DND-41 (cell line): ENCODE measurements around the gene VSNL1.

Experiments used
- ATAC-seq: fragments of 200-7000 bp; cut with Tn5 transposase; 3 replicates; pipeline ENCODE4 v1.9.1; 2021; ENCODE audit warnings: low read depth; ENCODE audit not compliant: insufficient read depth
- DNase-seq: peaks from one replicate; pipeline ENCODE4 v3.0.0-alpha.2; 2020
- H2AFZ ChIP-seq: 2 replicates; pipeline ENCODE4 v1.6.0; 2012; ENCODE audit warnings: low read depth, low read length
- H3K27ac ChIP-seq: 2 replicates; pipeline ENCODE4 v1.5.1; 2012; ENCODE audit warnings: low read length, inconsistent platforms
- H3K27me3 ChIP-seq: fragments of 200-600 bp; sonication (generic); 2 replicates; pipeline ENCODE4 v1.6.0; 2012; ENCODE audit warnings: low read length, mild to moderate bottlenecking, inconsistent platforms; ENCODE audit not compliant: insufficient read depth, poor library complexity
- H3K36me3 ChIP-seq: 2 replicates; pipeline ENCODE4 v1.5.1; 2012; ENCODE audit warnings: low read length, inconsistent platforms; ENCODE audit not compliant: insufficient read depth
- H3K4me1 ChIP-seq: 2 replicates; pipeline ENCODE4 v1.5.1; 2012; ENCODE audit warnings: mild to moderate bottlenecking, low read length; ENCODE audit not compliant: insufficient read depth
- H3K4me2 ChIP-seq: 2 replicates; pipeline ENCODE4 v1.6.0; 2012; ENCODE audit warnings: mild to moderate bottlenecking, moderate library complexity, low read length, inconsistent platforms; ENCODE audit not compliant: insufficient read depth
- H3K4me3 ChIP-seq, 2 experiments: fragments of 200-600 bp in 1 of 2; shearing (Covaris generic) in 1 of 2; 2 replicates each; pipeline ENCODE4 v1.5.1; 2012 to 2016; ENCODE audit warnings: inconsistent platforms in 2 of 2, low read length in 2 of 2, mild to moderate bottlenecking in 2 of 2, low read depth in 1 of 2, moderate library complexity in 1 of 2
- H3K79me2 ChIP-seq: 2 replicates; pipeline ENCODE4 v1.6.0; 2012; ENCODE audit warnings: low read length, inconsistent platforms; ENCODE audit not compliant: insufficient read depth
- H3K9ac ChIP-seq: 2 replicates; pipeline ENCODE4 v1.6.0; 2012; ENCODE audit warnings: low read depth, mild to moderate bottlenecking, inconsistent platforms, low read length, moderate library complexity
- H3K9me3 ChIP-seq: 2 replicates; pipeline ENCODE4 v1.5.1; 2012; ENCODE audit warnings: low read length, moderate library complexity, mild to moderate bottlenecking, inconsistent platforms; ENCODE audit not compliant: insufficient read depth, severe bottlenecking
- H4K20me1 ChIP-seq: 2 replicates; pipeline ENCODE4 v1.6.0; 2012; ENCODE audit warnings: low read length; ENCODE audit not compliant: insufficient read depth
- CTCF ChIP-seq: IDR thresholded peaks from 2 replicates; pipeline ENCODE4 v1.5.1; 2012; ENCODE audit warnings: borderline replicate concordance, low read length, moderate library complexity, mild to moderate bottlenecking; ENCODE audit not compliant: poor library complexity, severe bottlenecking; ENCODE audit errors: extremely low read depth
- EZH2 ChIP-seq: IDR thresholded peaks from 3 replicates; pipeline ENCODE4 v1.6.1; 2012; ENCODE audit warnings: borderline replicate concordance, low read depth, mild to moderate bottlenecking, moderate library complexity, low read length, inconsistent platforms; ENCODE audit not compliant: severe bottlenecking

The VSNL1 gene

GRCh38 chr2:17672583-17673317 lies 132.3 kb downstream of the VSNL1 start:
- Histone ChIP-seq H2AFZ (no peak overlapping the region), H3K9me3 (no peaks in the 10 kb centered on the region), H3K36me3 (peaks cover 50% of the 10 kb centered on the region), H3K4me1 (no peaks in the 10 kb centered on the region), H4K20me1 (no peaks in the 10 kb centered on the region), H3K27me3 (no peaks in the 10 kb centered on the region), H3K27ac (no peak overlapping the region), H3K4me2 (no peak overlapping the region), H3K79me2 (no peaks in the 10 kb centered on the region), H3K9ac (no peak overlapping the region), H3K4me3 (no peak overlapping the region)
- TF ChIP-seq EZH2 (no peak), CTCF (no peak)
- no peak for ATAC-seq
- no peak for DNase-seq

- Histone ChIP-seq H3K9me3 (no peaks in the 10 kb centered on the region), H3K36me3 (peaks cover 44% of the 10 kb centered on the region), H3K4me3 (no peak overlapping the region), H3K27ac (no peak overlapping the region), H2AFZ (no peak overlapping the region), H3K4me2 (no peak overlapping the region), H3K79me2 (no peaks in the 10 kb centered on the region), H3K9ac (no peak overlapping the region), H4K20me1 (no peaks in the 10 kb centered on the region), H3K4me1 (no peaks in the 10 kb centered on the region), H3K27me3 (no peaks in the 10 kb centered on the region)
- TF ChIP-seq EZH2 (no peak), CTCF (no peak)
- DNase-seq = no peak
- ATAC-seq = no peak
Observed at GRCh38 chr2:17674817-17675216, 134.3 kb downstream of the VSNL1 start.

DNA sequence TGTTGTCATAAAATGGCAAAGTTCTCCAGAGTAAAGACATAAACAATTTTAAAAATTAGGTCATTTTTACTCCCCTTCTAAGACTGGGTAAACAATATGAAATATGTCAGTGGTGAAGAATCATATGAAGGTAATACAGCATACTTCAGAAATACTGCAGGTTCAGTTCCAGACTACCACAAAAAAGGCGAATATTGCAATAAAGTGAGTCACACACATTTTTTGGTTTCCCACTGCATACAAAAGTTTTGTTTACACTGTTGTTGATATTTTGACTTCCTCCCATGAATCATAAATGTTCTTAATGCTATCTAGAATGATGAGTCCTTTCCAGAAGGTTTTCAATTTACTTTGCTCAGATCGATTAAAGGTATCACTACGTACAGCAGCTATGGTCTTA lies 139.6 kb downstream of the VSNL1 start:
- no peaks in the 10 kb centered on the region for H3K4me1 ChIP-seq
- ATAC-seq (no peak), DNase-seq (no peak)
- no peak overlapping the region for H3K4me2 ChIP-seq
- no peaks in the 10 kb centered on the region for H3K9me3 ChIP-seq
- H3K79me2 ChIP-seq = no peaks in the 10 kb centered on the region
- no peaks in the 10 kb centered on the region for H3K27me3 ChIP-seq
- peaks cover 73% of the 10 kb centered on the region for H3K36me3 ChIP-seq
- no peak overlapping the region for H3K4me3 ChIP-seq
- no peaks in the 10 kb centered on the region for H4K20me1 ChIP-seq
- no peak overlapping the region for H3K27ac ChIP-seq
- H3K9ac ChIP-seq = no peak overlapping the region
- H2AFZ ChIP-seq = no peak overlapping the region
- TF ChIP-seq CTCF = no peak
- no peak for TF ChIP-seq EZH2
